ENCODE results near the gene NCKIPSD. TPM values are rescaled to one million over a fixed set of nuclear protein-coding genes. Genes with fewer than 3 reads are reported as not detected.

NCKIPSD gene
- total RNA-seq, 1 donor from 2014 or later: 45.5 TPM

GRCh38 chr3:48630833-48631232 is 54.9 kb downstream of the NCKIPSD start:
- TF ChIP-seq, protein P1, sequence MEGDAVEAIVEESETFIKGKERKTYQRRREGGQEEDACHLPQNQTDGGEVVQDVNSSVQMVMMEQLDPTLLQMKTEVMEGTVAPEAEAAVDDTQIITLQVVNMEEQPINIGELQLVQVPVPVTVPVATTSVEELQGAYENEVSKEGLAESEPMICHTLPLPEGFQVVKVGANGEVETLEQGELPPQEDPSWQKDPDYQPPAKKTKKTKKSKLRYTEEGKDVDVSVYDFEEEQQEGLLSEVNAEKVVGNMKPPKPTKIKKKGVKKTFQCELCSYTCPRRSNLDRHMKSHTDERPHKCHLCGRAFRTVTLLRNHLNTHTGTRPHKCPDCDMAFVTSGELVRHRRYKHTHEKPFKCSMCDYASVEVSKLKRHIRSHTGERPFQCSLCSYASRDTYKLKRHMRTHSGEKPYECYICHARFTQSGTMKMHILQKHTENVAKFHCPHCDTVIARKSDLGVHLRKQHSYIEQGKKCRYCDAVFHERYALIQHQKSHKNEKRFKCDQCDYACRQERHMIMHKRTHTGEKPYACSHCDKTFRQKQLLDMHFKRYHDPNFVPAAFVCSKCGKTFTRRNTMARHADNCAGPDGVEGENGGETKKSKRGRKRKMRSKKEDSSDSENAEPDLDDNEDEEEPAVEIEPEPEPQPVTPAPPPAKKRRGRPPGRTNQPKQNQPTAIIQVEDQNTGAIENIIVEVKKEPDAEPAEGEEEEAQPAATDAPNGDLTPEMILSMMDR (conservative IDR thresholded peaks at IDR 0.05; ENCODE audit: low read depth, low read length): no peak
- no peak for DNase-seq (ENCODE audit: low read depth)
- H3K4me3 ChIP-seq (ENCODE audit: low read depth, low read length): no peak overlapping the region

DNA sequence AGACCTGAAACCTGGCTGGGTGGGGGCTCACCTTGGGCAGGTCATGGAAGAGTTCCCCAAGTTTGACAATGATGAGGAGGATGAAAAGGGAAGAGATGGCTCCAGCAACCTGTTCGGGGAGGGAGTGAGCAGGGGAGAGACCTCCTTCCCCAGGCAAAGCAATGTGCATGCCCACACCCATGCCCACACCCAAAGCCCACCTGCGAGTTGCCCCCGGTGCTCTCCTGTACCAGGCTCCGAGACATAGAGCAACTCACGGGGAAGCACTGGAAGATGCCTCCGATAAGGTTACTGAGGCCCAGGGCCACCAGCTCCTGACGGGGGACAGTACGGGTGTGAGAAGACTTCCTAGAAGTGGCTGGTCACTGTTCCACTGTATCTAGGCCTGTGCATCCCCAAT is 55.3 kb downstream of the NCKIPSD start:
- no peak for DNase-seq (ENCODE audit: low read depth)
- H3K4me3 ChIP-seq (ENCODE audit: low read depth, low read length): no peak overlapping the region
- TF ChIP-seq, protein P1 (conservative IDR thresholded peaks at IDR 0.05; ENCODE audit: low read depth, low read length): no peak

DNA sequence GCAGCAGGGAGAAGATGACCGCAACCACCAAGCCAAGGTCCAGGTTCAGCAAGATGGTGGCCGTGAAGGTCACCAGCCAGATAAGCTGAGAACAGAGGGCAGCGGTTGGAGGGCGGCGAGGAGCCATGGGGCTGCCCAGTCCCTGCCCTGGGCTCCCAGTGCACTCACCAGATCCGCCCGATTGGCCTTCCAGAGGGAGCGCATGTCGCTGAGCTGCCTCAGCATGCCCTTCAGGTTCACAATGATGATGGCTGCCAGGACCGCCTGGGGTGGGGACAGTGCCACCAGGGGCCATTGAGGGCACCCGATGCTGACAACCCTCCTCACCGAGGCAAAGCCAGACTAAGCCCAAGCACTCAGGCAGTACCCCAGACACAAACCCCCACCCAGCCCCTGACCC is 55.8 kb downstream of the NCKIPSD start:
- H3K4me3 ChIP-seq (ENCODE audit: low read depth, low read length): no peak overlapping the region
- TF ChIP-seq, protein P1 (conservative IDR thresholded peaks at IDR 0.05; ENCODE audit: low read depth, low read length): no peak
- no peak for DNase-seq (ENCODE audit: low read depth)

GRCh38 chr3:48628277-48629017 is 57.3 kb downstream of the NCKIPSD start:
- no peak for DNase-seq (ENCODE audit: low read depth)
- TF ChIP-seq, protein P1 (conservative IDR thresholded peaks at IDR 0.05; ENCODE audit: low read depth, low read length): no peak
- no peak overlapping the region for H3K4me3 ChIP-seq (ENCODE audit: low read depth, low read length)

DNA sequence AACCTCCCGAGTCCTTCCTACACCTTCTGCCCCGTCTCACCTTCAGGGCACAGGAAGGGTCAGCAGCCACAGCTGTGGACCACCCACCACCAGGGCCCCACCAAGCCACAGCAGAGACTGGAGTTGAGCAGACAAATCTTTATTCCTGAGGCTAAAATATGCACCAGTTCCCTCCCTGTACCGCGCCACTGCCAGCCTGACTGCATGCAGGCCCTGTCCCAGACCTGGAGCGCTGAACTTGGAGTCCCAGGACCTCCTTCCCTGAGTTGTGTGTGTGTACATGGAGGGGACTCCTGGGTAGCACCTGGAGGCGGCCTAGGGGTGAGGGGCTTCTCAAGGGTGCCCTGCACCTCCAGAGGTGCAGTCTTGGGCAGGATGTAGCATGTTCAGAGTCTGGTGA is 60.1 kb downstream of the NCKIPSD start:
- TF ChIP-seq, protein P1 (conservative IDR thresholded peaks at IDR 0.05; ENCODE audit: low read depth, low read length): no peak
- no peak for DNase-seq (ENCODE audit: low read depth)
- H3K4me3 ChIP-seq (ENCODE audit: low read depth, low read length): no peak overlapping the region

DNA sequence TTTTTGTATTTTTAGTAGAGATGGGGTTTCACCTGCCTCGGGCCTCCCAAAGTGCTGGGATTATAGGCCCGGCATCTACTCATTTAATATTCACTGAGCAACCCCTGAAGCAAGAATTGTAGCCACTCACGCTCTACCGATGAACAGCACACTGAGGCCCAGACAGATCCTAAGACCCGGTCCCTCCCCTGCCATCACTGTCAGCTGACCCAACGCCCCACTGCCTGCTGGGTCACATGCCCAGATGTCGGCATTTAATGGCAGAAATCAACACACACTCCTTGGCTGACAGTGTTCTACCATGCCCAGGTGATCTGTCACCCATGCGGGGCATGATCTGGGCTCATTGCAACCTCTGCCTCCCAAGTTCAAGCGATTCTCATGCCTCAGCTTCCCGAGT is 60.9 kb downstream of the NCKIPSD start:
- TF ChIP-seq, protein P1 (conservative IDR thresholded peaks at IDR 0.05; ENCODE audit: low read depth, low read length): no peak
- no peak overlapping the region for H3K4me3 ChIP-seq (ENCODE audit: low read depth, low read length)

More for the DNA sequence above, 60.9 kb downstream of the NCKIPSD start:
- no peak for DNase-seq (ENCODE audit: low read depth)

All from epithelial cell of proximal tubule (primary cell).